ENCODE results near the gene DNAI7.

The DNAI7 gene

GRCh38 chr12:25162866-25163265 lies 32.1 kb downstream of the DNAI7 start:
- no peak for DNase-seq

- no peak for DNase-seq
These were observed 38.9 kb downstream of the DNAI7 start for GRCh38 chr12:25156061-25156460.

- DNase-seq = peak in 1 of 2 experiments; percentile 3
These were observed 39.9 kb downstream of the DNAI7 start for GRCh38 chr12:25155022-25155576.

- no peak for DNase-seq
These were observed 42.9 kb downstream of the DNAI7 start for GRCh38 chr12:25152055-25152454.

GRCh38 chr12:25151476-25151875 lies 43.5 kb downstream of the DNAI7 start:
- DNase-seq = peak in 1 of 2 experiments; percentile 24

GRCh38 chr12:25146686-25147085 lies 48.3 kb downstream of the DNAI7 start:
- DNase-seq = no peak

GRCh38 chr12:25135531-25136154 lies 59.3 kb downstream of the DNAI7 start:
- DNase-seq = no peak

- DNase-seq = no peak
These were observed 63.7 kb downstream of the DNAI7 start for GRCh38 chr12:25131270-25131669.

- peak in 1 of 2 experiments; percentile 29 for DNase-seq
These were observed 64.2 kb downstream of the DNAI7 start for GRCh38 chr12:25130741-25131188.

- DNase-seq = no peak
These were observed 68.2 kb downstream of the DNAI7 start for GRCh38 chr12:25126746-25127145.

- no peak for DNase-seq
These were observed 68.9 kb downstream of the DNAI7 start for GRCh38 chr12:25126101-25126500.

GRCh38 chr12:25124493-25124892 lies 70.5 kb downstream of the DNAI7 start:
- DNase-seq = no peak

GRCh38 chr12:25123126-25123525 lies 71.8 kb downstream of the DNAI7 start:
- DNase-seq = no peak

- DNase-seq = no peak
These were observed 73.0 kb downstream of the DNAI7 start for GRCh38 chr12:25121916-25122315.

- DNase-seq = no peak
These were observed 73.8 kb downstream of the DNAI7 start for GRCh38 chr12:25121110-25121509.

GRCh38 chr12:25119020-25119419 lies 75.9 kb downstream of the DNAI7 start:
- no peak for DNase-seq

- DNase-seq = no peak
These were observed 79.3 kb downstream of the DNAI7 start for GRCh38 chr12:25115677-25116076.

GRCh38 chr12:25113651-25114050 lies 81.3 kb downstream of the DNAI7 start:
- no peak for DNase-seq

GRCh38 chr12:25110260-25110659 lies 84.7 kb downstream of the DNAI7 start:
- DNase-seq = no peak

GRCh38 chr12:25107920-25108319 lies 87.0 kb downstream of the DNAI7 start:
- no peak for DNase-seq

- DNase-seq = no peak
These were observed 88.1 kb downstream of the DNAI7 start for GRCh38 chr12:25106818-25107217.

GRCh38 chr12:25102402-25102801 lies 92.6 kb downstream of the DNAI7 start:
- DNase-seq = no peak

- DNase-seq = no peak
These were observed 93.9 kb downstream of the DNAI7 start for GRCh38 chr12:25101092-25101445.

- no peak for DNase-seq
These were observed 94.5 kb downstream of the DNAI7 start for GRCh38 chr12:25100194-25101091.

Data from SHP77 (cell line).